Neural progenitor cell (in vitro differentiated cells): ENCODE results near the gene GBGT1.

Source experiments
- EZH2 ChIP-seq: fragments of 200-600 bp; sonication (generic); IDR thresholded peaks from 2 replicates; pipeline ENCODE4 v1.6.1; 2017; ENCODE audit warnings: antibody characterized with exemption, mild to moderate bottlenecking, moderate library complexity
- EZH2phosphoT487 ChIP-seq: fragments of 200-600 bp; sonication (generic); IDR thresholded peaks from 2 replicates; pipeline ENCODE4 v1.6.1; 2017; ENCODE audit warnings: antibody characterized with exemption
- TF ChIP-seq, protein P1 (sequence below): fragments of 200-600 bp; sonication (generic); IDR thresholded peaks from 2 replicates; pipeline ENCODE4 v1.5.1; 2017; ENCODE audit warnings: antibody characterized with exemption, mild to moderate bottlenecking

- TF ChIP-seq, protein P1, sequence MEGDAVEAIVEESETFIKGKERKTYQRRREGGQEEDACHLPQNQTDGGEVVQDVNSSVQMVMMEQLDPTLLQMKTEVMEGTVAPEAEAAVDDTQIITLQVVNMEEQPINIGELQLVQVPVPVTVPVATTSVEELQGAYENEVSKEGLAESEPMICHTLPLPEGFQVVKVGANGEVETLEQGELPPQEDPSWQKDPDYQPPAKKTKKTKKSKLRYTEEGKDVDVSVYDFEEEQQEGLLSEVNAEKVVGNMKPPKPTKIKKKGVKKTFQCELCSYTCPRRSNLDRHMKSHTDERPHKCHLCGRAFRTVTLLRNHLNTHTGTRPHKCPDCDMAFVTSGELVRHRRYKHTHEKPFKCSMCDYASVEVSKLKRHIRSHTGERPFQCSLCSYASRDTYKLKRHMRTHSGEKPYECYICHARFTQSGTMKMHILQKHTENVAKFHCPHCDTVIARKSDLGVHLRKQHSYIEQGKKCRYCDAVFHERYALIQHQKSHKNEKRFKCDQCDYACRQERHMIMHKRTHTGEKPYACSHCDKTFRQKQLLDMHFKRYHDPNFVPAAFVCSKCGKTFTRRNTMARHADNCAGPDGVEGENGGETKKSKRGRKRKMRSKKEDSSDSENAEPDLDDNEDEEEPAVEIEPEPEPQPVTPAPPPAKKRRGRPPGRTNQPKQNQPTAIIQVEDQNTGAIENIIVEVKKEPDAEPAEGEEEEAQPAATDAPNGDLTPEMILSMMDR: no peak
- TF ChIP-seq EZH2phosphoT487 (no peak), EZH2 (no peak)
These were observed 21.7 kb downstream of the GBGT1 start for GRCh38 chr9:133141833-133142595.
